Esophagus squamous epithelium (tissue), 4 donors: ENCODE results near the gene RSL24D1.

Source experiments
- POLR2A ChIP-seq, 4 donors: fragments of 450-650 bp; IDR thresholded peaks; one replicate each; pipeline ENCODE4 v1.6.1; 2017; ENCODE audit warnings: antibody characterized with exemption in 4 of 4, mild to moderate bottlenecking in 4 of 4, moderate library complexity in 3 of 4
- TF ChIP-seq, protein P1 (sequence below), 6 experiments: fragments of 450-650 bp in 4 of 6; fragments of 200-600 bp in 2 of 6; sonication (generic) in 2 of 6; IDR thresholded peaks; one replicate each; pipeline ENCODE4 v1.5.1; 2016 to 2019; ENCODE audit warnings: antibody characterized with exemption in 6 of 6, mild to moderate bottlenecking in 4 of 6, moderate library complexity in 4 of 6

DNA sequence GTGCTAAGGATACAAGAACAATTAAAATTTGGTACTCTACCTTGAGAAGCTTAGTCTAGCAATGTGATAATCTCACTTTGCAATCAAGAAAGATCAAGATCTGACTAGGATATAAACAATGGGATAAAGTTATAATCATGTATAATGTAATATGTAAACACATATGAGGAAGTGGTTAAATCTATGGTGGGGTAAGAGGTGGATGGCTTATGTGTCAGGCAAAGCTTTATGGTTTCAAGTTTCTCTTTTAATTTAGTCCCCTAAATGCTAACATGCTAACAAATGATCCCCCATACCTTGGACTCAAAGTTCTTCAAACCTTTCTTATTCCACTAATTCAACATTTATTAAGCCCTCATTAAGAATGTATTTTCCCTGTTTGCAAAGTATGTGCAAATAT lies 2.5 kb downstream of the RSL24D1 start:
- TF ChIP-seq, protein P1, sequence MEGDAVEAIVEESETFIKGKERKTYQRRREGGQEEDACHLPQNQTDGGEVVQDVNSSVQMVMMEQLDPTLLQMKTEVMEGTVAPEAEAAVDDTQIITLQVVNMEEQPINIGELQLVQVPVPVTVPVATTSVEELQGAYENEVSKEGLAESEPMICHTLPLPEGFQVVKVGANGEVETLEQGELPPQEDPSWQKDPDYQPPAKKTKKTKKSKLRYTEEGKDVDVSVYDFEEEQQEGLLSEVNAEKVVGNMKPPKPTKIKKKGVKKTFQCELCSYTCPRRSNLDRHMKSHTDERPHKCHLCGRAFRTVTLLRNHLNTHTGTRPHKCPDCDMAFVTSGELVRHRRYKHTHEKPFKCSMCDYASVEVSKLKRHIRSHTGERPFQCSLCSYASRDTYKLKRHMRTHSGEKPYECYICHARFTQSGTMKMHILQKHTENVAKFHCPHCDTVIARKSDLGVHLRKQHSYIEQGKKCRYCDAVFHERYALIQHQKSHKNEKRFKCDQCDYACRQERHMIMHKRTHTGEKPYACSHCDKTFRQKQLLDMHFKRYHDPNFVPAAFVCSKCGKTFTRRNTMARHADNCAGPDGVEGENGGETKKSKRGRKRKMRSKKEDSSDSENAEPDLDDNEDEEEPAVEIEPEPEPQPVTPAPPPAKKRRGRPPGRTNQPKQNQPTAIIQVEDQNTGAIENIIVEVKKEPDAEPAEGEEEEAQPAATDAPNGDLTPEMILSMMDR (IDR thresholded peaks at IDR 0.05) = no peak
- no peak for TF ChIP-seq POLR2A (IDR thresholded peaks at IDR 0.05)
